ENCODE measurements around the gene MZB1. TPM values are rescaled to one million over a fixed set of nuclear protein-coding genes. Genes with fewer than 3 reads are reported as not detected.

MZB1 gene
- total RNA-seq, 1 experiment from 2014 or later, result 0.52 TPM

- POLR2A ChIA-PET (ENCODE audit: unreplicated experiment), result no interaction called here
- Histone ChIP-seq H3K9me2 (ENCODE audit: insufficient read depth) (no peaks in the 10 kb centered on the region), H2AFZ (no peak overlapping the region), H3K27ac (peak overlapping the region; percentile 78; the same call in 1 of the 2 replicates), H3K36me3 (ENCODE audit: low read depth) (no peaks in the 10 kb centered on the region), H3K4me2 (peak overlapping the region; percentile 95), H3F3A (ENCODE audit: insufficient read depth, low read depth) (peaks cover 8% of the 10 kb centered on the region; the same call in 1 of the 2 replicates), H3K79me2 (ENCODE audit: low read depth) (no peaks in the 10 kb centered on the region), H3K4me3 (peak overlapping the region; percentile 67; the same call in 1 of the 2 replicates), H3K9me3 (ENCODE audit: insufficient read depth, low read depth) (no peaks in the 10 kb centered on the region), H4K20me1 (ENCODE audit: insufficient read depth) (no peaks in the 10 kb centered on the region), H3K27me3 (ENCODE audit: insufficient read depth, low read depth) (no peaks in the 10 kb centered on the region), H3K4me1 (replicated peaks; ENCODE audit: insufficient read depth) (peaks cover 15% of the 10 kb centered on the region)
- no peak for DNase-seq
- BruUV-seq (replicated peaks), result no TSS peak
- TF ChIP-seq CTCF (conservative IDR thresholded peaks at IDR 0.05) (peak; percentile 62), EZH2 (IDR thresholded peaks at IDR 0.05; ENCODE audit: low read depth) (no peak)
- CTCF ChIA-PET, result interaction anchor here (0.5 to 0.7 kb wide), 5 partner anchors 61 to 1125 kb away, joined by 3 to 12 read pairs (median 7); no protein-coding TSS in a partner anchor
- intact Hi-C loops (cut with micrococcal nuclease; ENCODE audit: unreplicated experiment), result no loop called here
Observed at GRCh38 chr5:139402561-139403158, 12.9 kb upstream of the MZB1 start.

- no peaks in the 10 kb centered on the region for H3K9me2 ChIP-seq (ENCODE audit: insufficient read depth)
- H3K27ac ChIP-seq, result no peak overlapping the region
- no peak overlapping the region for H3K4me3 ChIP-seq
- H3F3A ChIP-seq (ENCODE audit: insufficient read depth, low read depth), result peaks cover 8% of the 10 kb centered on the region; the same call in 1 of the 2 replicates
- no peaks in the 10 kb centered on the region for H3K27me3 ChIP-seq (ENCODE audit: insufficient read depth, low read depth)
- H2AFZ ChIP-seq, result no peak overlapping the region
- no peaks in the 10 kb centered on the region for H3K36me3 ChIP-seq (ENCODE audit: low read depth)
- intact Hi-C loops (cut with micrococcal nuclease; ENCODE audit: unreplicated experiment), result no loop called here
- TF ChIP-seq EZH2 (IDR thresholded peaks at IDR 0.05; ENCODE audit: low read depth), result no peak
- no peak for TF ChIP-seq CTCF (conservative IDR thresholded peaks at IDR 0.05)
- no peak overlapping the region for H3K4me2 ChIP-seq
- peaks cover 15% of the 10 kb centered on the region for H3K4me1 ChIP-seq (replicated peaks; ENCODE audit: insufficient read depth)
- no peak for DNase-seq
- ChIA-PET POLR2A (ENCODE audit: unreplicated experiment) (no interaction called here), CTCF (interaction anchor here (0.6 kb wide), 1 partner anchor 113 kb away, joined by 4 read pairs; no protein-coding TSS in a partner anchor)
- H4K20me1 ChIP-seq (ENCODE audit: insufficient read depth), result no peaks in the 10 kb centered on the region
- BruUV-seq (replicated peaks), result no TSS peak
- H3K79me2 ChIP-seq (ENCODE audit: low read depth), result no peaks in the 10 kb centered on the region
- H3K9me3 ChIP-seq (ENCODE audit: insufficient read depth, low read depth), result no peaks in the 10 kb centered on the region
Observed at GRCh38 chr5:139401546-139401945, 11.8 kb upstream of the MZB1 start.

GRCh38 chr5:139399501-139400121, 9.9 kb upstream of the MZB1 start:
- ChIA-PET POLR2A (ENCODE audit: unreplicated experiment) (no interaction called here), CTCF (no interaction called here)
- TF ChIP-seq CTCF (conservative IDR thresholded peaks at IDR 0.05) (no peak), EZH2 (IDR thresholded peaks at IDR 0.05; ENCODE audit: low read depth) (no peak)
- intact Hi-C loops (cut with micrococcal nuclease; ENCODE audit: unreplicated experiment), result no loop called here
- H3K9me3 ChIP-seq (ENCODE audit: insufficient read depth, low read depth), result no peaks in the 10 kb centered on the region
- BruUV-seq (replicated peaks), result no TSS peak
- peaks cover 26% of the 10 kb centered on the region for H3K4me1 ChIP-seq (replicated peaks; ENCODE audit: insufficient read depth)
- no peak overlapping the region for H3K27ac ChIP-seq
- H3K27me3 ChIP-seq (ENCODE audit: insufficient read depth, low read depth), result no peaks in the 10 kb centered on the region
- no peak overlapping the region for H2AFZ ChIP-seq
- no peaks in the 10 kb centered on the region for H3K79me2 ChIP-seq (ENCODE audit: low read depth)
- no peaks in the 10 kb centered on the region for H3K9me2 ChIP-seq (ENCODE audit: insufficient read depth)
- H3K4me2 ChIP-seq, result no peak overlapping the region
- H4K20me1 ChIP-seq (ENCODE audit: insufficient read depth), result no peaks in the 10 kb centered on the region
- H3F3A ChIP-seq (ENCODE audit: insufficient read depth, low read depth), result peaks cover 14% of the 10 kb centered on the region; the same call in 1 of the 2 replicates
- no peak overlapping the region for H3K4me3 ChIP-seq
- no peak for DNase-seq
- no peaks in the 10 kb centered on the region for H3K36me3 ChIP-seq (ENCODE audit: low read depth)
